H9 (cell line): Measurements from ENCODE around the gene LARGE1. TPM values are rescaled to one million over a fixed set of nuclear protein-coding genes. Genes with fewer than 3 reads are reported as not detected.

Source experiments
- DNase-seq: peaks from one replicate; pipeline ENCODE4 v3.0.0-alpha.2; 2017
- H2AFZ ChIP-seq: one replicate; pipeline ENCODE4 v1.6.1; 2013; ENCODE audit warnings: mild to moderate bottlenecking, low read length, control low read depth, moderate library complexity
- H2AK5ac ChIP-seq: 2 replicates; pipeline ENCODE4 v1.6.1; 2013; ENCODE audit warnings: low read length, control low read depth, mixed read lengths; ENCODE audit not compliant: insufficient read length
- H2BK120ac ChIP-seq: one replicate; pipeline ENCODE4 v1.6.1; 2013; ENCODE audit warnings: low read depth, mild to moderate bottlenecking, low read length, control low read depth, inconsistent platforms; ENCODE audit not compliant: poor library complexity, severe bottlenecking
- H2BK12ac ChIP-seq: 2 replicates; pipeline ENCODE4 v1.6.1; 2013; ENCODE audit warnings: low read length, control low read depth, mixed read lengths, low read depth; ENCODE audit not compliant: insufficient read length
- H2BK15ac ChIP-seq: 2 replicates; pipeline ENCODE4 v1.6.1; 2013; ENCODE audit warnings: low read depth, low read length, control low read depth
- H2BK20ac ChIP-seq: one replicate; pipeline ENCODE4 v1.6.1; 2013; ENCODE audit warnings: low read depth, mild to moderate bottlenecking, low read length, control low read depth, inconsistent platforms; ENCODE audit not compliant: poor library complexity, severe bottlenecking
- H2BK5ac ChIP-seq: 2 replicates; pipeline ENCODE4 v1.6.1; 2013; ENCODE audit warnings: low read length, control low read depth, mixed read lengths; ENCODE audit not compliant: insufficient read length
- H3K14ac ChIP-seq: 2 replicates; pipeline ENCODE4 v1.6.1; 2013; ENCODE audit warnings: low read length, control low read depth; ENCODE audit not compliant: insufficient read depth
- H3K18ac ChIP-seq: 2 replicates; pipeline ENCODE4 v1.6.1; 2013; ENCODE audit warnings: low read depth, mild to moderate bottlenecking, mixed read lengths, low read length, control low read depth; ENCODE audit not compliant: insufficient read length
- H3K23ac ChIP-seq: 2 replicates; pipeline ENCODE4 v1.6.1; 2013; ENCODE audit warnings: low read length, control low read depth, mixed read lengths, low read depth; ENCODE audit not compliant: insufficient read length
- H3K23me2 ChIP-seq: 2 replicates; pipeline ENCODE4 v1.6.1; 2013; ENCODE audit warnings: low read depth, mild to moderate bottlenecking, mixed read lengths, low read length, control low read depth; ENCODE audit not compliant: insufficient read length, poor library complexity, severe bottlenecking
- H3K27ac ChIP-seq: 2 replicates; pipeline ENCODE4 v1.5.1; 2013; ENCODE audit warnings: low read length, control low read depth, mixed read lengths, low read depth; ENCODE audit not compliant: insufficient read length
- H3K27me3 ChIP-seq: 2 replicates; pipeline ENCODE4 v1.6.1; 2013; ENCODE audit warnings: low read length, control low read depth, inconsistent platforms; ENCODE audit not compliant: insufficient read depth
- H3K4ac ChIP-seq: 2 replicates; pipeline ENCODE4 v1.6.1; 2013; ENCODE audit warnings: low read depth, mild to moderate bottlenecking, control low read depth, inconsistent platforms, low read length, moderate library complexity
- H3K4me1 ChIP-seq: 2 replicates; pipeline ENCODE4 v1.6.1; 2013; ENCODE audit warnings: low read length, control low read depth, inconsistent platforms; ENCODE audit not compliant: insufficient read depth
- H3K4me2 ChIP-seq: 2 replicates; pipeline ENCODE4 v1.6.1; 2013; ENCODE audit warnings: low read length, control low read depth, mixed read lengths; ENCODE audit not compliant: insufficient read length, insufficient read depth
- H3K56ac ChIP-seq: 2 replicates; pipeline ENCODE4 v1.6.1; 2013; ENCODE audit warnings: low read depth, mild to moderate bottlenecking, mixed read lengths, low read length, control low read depth; ENCODE audit not compliant: insufficient read length
- H3K79me1 ChIP-seq: 2 replicates; pipeline ENCODE4 v1.6.1; 2013; ENCODE audit warnings: low read depth, mild to moderate bottlenecking, moderate library complexity, low read length, control low read depth, inconsistent platforms; ENCODE audit not compliant: insufficient read depth, poor library complexity, severe bottlenecking
- H3K79me2 ChIP-seq: 2 replicates; pipeline ENCODE4 v1.6.1; 2013; ENCODE audit warnings: low read length, control low read depth, inconsistent platforms; ENCODE audit not compliant: insufficient read depth
- H3K9ac ChIP-seq: 2 replicates; pipeline ENCODE4 v1.6.1; 2013; ENCODE audit warnings: low read length, control low read depth, mixed read lengths; ENCODE audit not compliant: insufficient read length; ENCODE audit errors: extremely low read depth
- H3K9me3 ChIP-seq: one replicate; pipeline ENCODE4 v1.6.1; 2013; ENCODE audit warnings: low read depth, low read length, inconsistent platforms; ENCODE audit not compliant: control insufficient read depth
- H3T11ph ChIP-seq: one replicate; pipeline ENCODE4 v1.6.1; 2013; ENCODE audit warnings: mild to moderate bottlenecking, low read length, control low read depth, inconsistent platforms
- H4K20me1 ChIP-seq: one replicate; pipeline ENCODE4 v1.6.1; 2013; ENCODE audit not compliant: control insufficient read depth, insufficient read length, insufficient read depth
- H4K5ac ChIP-seq: 2 replicates; pipeline ENCODE4 v1.6.1; 2013; ENCODE audit warnings: low read depth, mild to moderate bottlenecking, mixed read lengths, low read length, control low read depth; ENCODE audit not compliant: insufficient read length
- H4K8ac ChIP-seq: replicated peaks from 2 replicates; pipeline ENCODE4 v1.6.1; 2013; ENCODE audit warnings: low read length, control low read depth, mixed read lengths, low read depth; ENCODE audit not compliant: insufficient read length
- H4K91ac ChIP-seq: 2 replicates; pipeline ENCODE4 v1.6.1; 2013; ENCODE audit warnings: low read depth, mild to moderate bottlenecking, moderate library complexity, mixed read lengths, low read length, control low read depth; ENCODE audit not compliant: insufficient read length
- H3K27ac Mint-ChIP-seq, 3 experiments: 2 replicates in 2 of 3; 3 replicates in 1 of 3; pipeline ENCODE4 v1.8.0; 2020 to 2021; ENCODE audit warnings: mixed read lengths in 3 of 3, mild to moderate bottlenecking in 1 of 3, moderate library complexity in 1 of 3
- H3K27me3 Mint-ChIP-seq: 2 replicates; pipeline ENCODE4 v1.8.0; 2021; ENCODE audit warnings: low read depth, mild to moderate bottlenecking, moderate library complexity, mixed read lengths
- H3K36me3 Mint-ChIP-seq, 3 experiments: 2 replicates in 2 of 3; 3 replicates in 1 of 3; pipeline ENCODE4 v1.8.0; 2020 to 2021; ENCODE audit warnings: low read depth in 3 of 3, mixed read lengths in 3 of 3; ENCODE audit not compliant: insufficient read depth in 1 of 3
- H3K4me1 Mint-ChIP-seq, 2 experiments: 2 replicates each; pipeline ENCODE4 v1.8.0; 2020; ENCODE audit warnings: mixed read lengths in 2 of 2
- H3K4me3 Mint-ChIP-seq, 2 experiments: 2 replicates in 1 of 2; 3 replicates in 1 of 2; pipeline ENCODE4 v1.8.0; 2020 to 2021; ENCODE audit warnings: mild to moderate bottlenecking in 2 of 2, mixed read lengths in 2 of 2, moderate library complexity in 1 of 2
- H3K9me3 Mint-ChIP-seq, 2 experiments: 2 replicates in 1 of 2; 3 replicates in 1 of 2; pipeline ENCODE4 v1.8.0; 2020; ENCODE audit warnings: mild to moderate bottlenecking in 2 of 2, mixed read lengths in 2 of 2, moderate library complexity in 1 of 2
- CTCF ChIP-seq: fragments of 200-600 bp; sonication (generic); conservative IDR thresholded peaks from 3 replicates; pipeline ENCODE4 v1.8.0; 2021; ENCODE audit warnings: antibody characterized with exemption, mild to moderate bottlenecking
- WGBS: extraction: QIAGEN DNeasy Blood & Tissue Kit; methylation state at CpG from one replicate; pipeline ENCODE4 v1.1.7; 2013; ENCODE audit warnings: missing lambda C conversion rate, low lambda C conversion rate, mixed read lengths; ENCODE audit not compliant: insufficient read length; ENCODE audit errors: extremely low coverage; 5-methylcytosine and 5-hydroxymethylcytosine counted together
- total RNA-seq: library from RNA; stranded (reverse); gene quantifications from 2 replicates; pipeline ENCODE4 v1.2.1, GENCODE V29; 2021

LARGE1 gene
- total RNA-seq, 1 experiment from 2014 or later = 43.5 TPM

GRCh38 chr22:33464698-33465097, 455.6 kb downstream of the LARGE1 start:
- no peak overlapping the region for H2AK5ac ChIP-seq
- H3K9me3 ChIP-seq = no peaks in the 10 kb centered on the region
- Mint-ChIP-seq H3K27ac (no peak overlapping the region), H3K4me1 (no peaks in the 10 kb centered on the region), H3K27me3 (no peaks in the 10 kb centered on the region), H3K9me3 (peaks cover 7 to 13% of the 10 kb centered on the region in 2 experiments), H3K36me3 (peaks cover 7 to 13% (median 12%) of the 10 kb centered on the region in 3 experiments), H3K4me3 (no peak overlapping the region)
- no peak for DNase-seq
- H3K56ac ChIP-seq = no peak overlapping the region
- H3K23me2 ChIP-seq = no peaks in the 10 kb centered on the region
- H2BK12ac ChIP-seq = no peak overlapping the region
- H3K4me1 ChIP-seq = no peaks in the 10 kb centered on the region
- no peaks in the 10 kb centered on the region; the same call in 1 of the 2 replicates for H3K79me2 ChIP-seq
- H2BK5ac ChIP-seq = no peak overlapping the region
- no peak overlapping the region for H3K27ac ChIP-seq
- no peak overlapping the region for H3K18ac ChIP-seq
- no peak overlapping the region for H2AFZ ChIP-seq
- no peak overlapping the region for H2BK20ac ChIP-seq
- no peak overlapping the region for H2BK15ac ChIP-seq
- no peak for TF ChIP-seq CTCF
- H3K4ac ChIP-seq = no peak overlapping the region
- no peaks in the 10 kb centered on the region for H3K27me3 ChIP-seq
- no CpG with 5 or more reads among the region's 2 CpGs for WGBS
- H4K91ac ChIP-seq = no peak overlapping the region
- H4K8ac ChIP-seq = no peak overlapping the region
- H4K5ac ChIP-seq = no peak overlapping the region
- H3K4me2 ChIP-seq = no peak overlapping the region
- H3K14ac ChIP-seq = no peak overlapping the region
- no peak overlapping the region for H2BK120ac ChIP-seq
- H3K79me1 ChIP-seq = no peaks in the 10 kb centered on the region
- no peak overlapping the region for H3K9ac ChIP-seq
- H3K23ac ChIP-seq = no peak overlapping the region
- no peak overlapping the region for H3T11ph ChIP-seq
- no peaks in the 10 kb centered on the region for H4K20me1 ChIP-seq
